GM12892 (cell line): ENCODE data around the gene DPP6.
"Not testable (repeated sequence)": the region's sequence is repeated elsewhere in the genome, so short reads cannot be mapped to it uniquely, and the experiment has no call there.

Source experiments
- POLR2A ChIP-seq: IDR thresholded peaks from 2 replicates; pipeline ENCODE4 v1.6.1; 2011; ENCODE audit warnings: low read depth, low read length, control low read depth
- POLR2AphosphoS5 ChIP-seq: IDR thresholded peaks from 2 replicates; pipeline ENCODE4 v1.6.1; 2011; ENCODE audit warnings: low read depth, low read length, control low read depth
- TAF1 ChIP-seq: IDR thresholded peaks from 2 replicates; pipeline ENCODE4 v1.6.1; 2011; ENCODE audit warnings: low read depth, mild to moderate bottlenecking, control low read depth, low read length, borderline replicate concordance

- not testable (repeated sequence) for TF ChIP-seq POLR2AphosphoS5, TAF1, POLR2A
These were observed 1.8 kb upstream of the DPP6 start for GRCh38 chr7:154050394-154050793.
